Esophagus muscularis mucosa (tissue), 3 donors: Measurements from ENCODE around the gene SCAMP1.

ENCODE experiments used
- POLR2AphosphoS5 ChIP-seq, 2 donors: sonication (generic); formaldehyde crosslinking; IDR thresholded peaks; one replicate each; pipeline ENCODE4 v1.6.1; 2017; ENCODE audit warnings: antibody characterized with exemption in 2 of 2
- TF ChIP-seq, protein P1 (sequence below), 3 experiments: fragments of 200-600 bp in 2 of 3; fragments of 450-650 bp in 1 of 3; sonication (generic) in 2 of 3; IDR thresholded peaks; one replicate each; pipeline ENCODE4 v1.5.1; 2017 to 2019; ENCODE audit warnings: antibody characterized with exemption in 3 of 3, mild to moderate bottlenecking in 2 of 3, moderate library complexity in 1 of 3

DNA sequence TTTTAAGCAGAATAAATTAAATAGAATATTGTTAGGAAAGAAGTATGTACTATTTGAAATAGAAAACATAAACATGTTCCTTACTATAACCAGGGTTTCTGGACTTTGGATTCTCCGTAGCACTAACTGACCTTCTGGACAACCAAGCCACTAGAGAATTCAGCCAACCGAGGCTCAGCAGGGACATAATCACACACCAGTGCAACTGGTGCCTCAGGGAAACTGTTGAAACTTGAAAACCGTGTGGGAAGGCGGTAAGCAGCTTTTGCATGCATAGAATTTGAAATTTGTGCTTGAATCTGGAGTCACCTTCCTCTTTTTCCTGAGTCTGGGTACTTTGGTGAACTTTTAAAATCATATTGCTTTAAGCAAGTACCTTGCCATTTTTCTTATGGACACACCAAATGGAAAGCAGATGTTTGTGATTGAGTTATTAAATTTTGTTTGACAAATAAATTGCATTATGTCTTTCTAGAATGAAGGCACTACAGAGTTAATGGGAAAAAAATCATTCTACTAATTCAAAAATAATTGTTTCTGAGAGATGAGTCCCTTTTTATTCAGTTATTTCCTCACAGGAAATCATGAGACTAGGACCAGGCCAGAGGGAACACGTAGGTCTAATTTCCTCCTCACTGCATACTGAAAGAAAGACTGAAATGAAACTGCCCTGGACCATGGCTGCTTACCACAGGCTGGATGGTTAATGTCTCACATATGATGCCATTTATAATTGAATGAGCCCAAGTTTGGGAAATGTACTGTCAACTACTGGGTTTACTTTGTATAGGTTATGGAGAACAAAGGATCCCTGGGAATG lies 20.6 kb upstream of the SCAMP1 start:
- TF ChIP-seq POLR2AphosphoS5 (IDR thresholded peaks at IDR 0.05), result no peak
- TF ChIP-seq, protein P1, sequence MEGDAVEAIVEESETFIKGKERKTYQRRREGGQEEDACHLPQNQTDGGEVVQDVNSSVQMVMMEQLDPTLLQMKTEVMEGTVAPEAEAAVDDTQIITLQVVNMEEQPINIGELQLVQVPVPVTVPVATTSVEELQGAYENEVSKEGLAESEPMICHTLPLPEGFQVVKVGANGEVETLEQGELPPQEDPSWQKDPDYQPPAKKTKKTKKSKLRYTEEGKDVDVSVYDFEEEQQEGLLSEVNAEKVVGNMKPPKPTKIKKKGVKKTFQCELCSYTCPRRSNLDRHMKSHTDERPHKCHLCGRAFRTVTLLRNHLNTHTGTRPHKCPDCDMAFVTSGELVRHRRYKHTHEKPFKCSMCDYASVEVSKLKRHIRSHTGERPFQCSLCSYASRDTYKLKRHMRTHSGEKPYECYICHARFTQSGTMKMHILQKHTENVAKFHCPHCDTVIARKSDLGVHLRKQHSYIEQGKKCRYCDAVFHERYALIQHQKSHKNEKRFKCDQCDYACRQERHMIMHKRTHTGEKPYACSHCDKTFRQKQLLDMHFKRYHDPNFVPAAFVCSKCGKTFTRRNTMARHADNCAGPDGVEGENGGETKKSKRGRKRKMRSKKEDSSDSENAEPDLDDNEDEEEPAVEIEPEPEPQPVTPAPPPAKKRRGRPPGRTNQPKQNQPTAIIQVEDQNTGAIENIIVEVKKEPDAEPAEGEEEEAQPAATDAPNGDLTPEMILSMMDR (IDR thresholded peaks at IDR 0.05), result no peak
